HG03280 (cell line): Measurements from ENCODE around the gene RAB7B.

Experiments used
- ATAC-seq: cut with Tn5 transposase; IDR thresholded peaks from one replicate; pipeline ENCODE4 v1.9.1; 2021; ENCODE audit warnings: mild to moderate bottlenecking, moderate library complexity; ENCODE audit not compliant: unreplicated experiment

RAB7B gene

GRCh38 chr1:205930195-205930577 is 73.0 kb downstream of the RAB7B start:
- ATAC-seq: no peak

DNA sequence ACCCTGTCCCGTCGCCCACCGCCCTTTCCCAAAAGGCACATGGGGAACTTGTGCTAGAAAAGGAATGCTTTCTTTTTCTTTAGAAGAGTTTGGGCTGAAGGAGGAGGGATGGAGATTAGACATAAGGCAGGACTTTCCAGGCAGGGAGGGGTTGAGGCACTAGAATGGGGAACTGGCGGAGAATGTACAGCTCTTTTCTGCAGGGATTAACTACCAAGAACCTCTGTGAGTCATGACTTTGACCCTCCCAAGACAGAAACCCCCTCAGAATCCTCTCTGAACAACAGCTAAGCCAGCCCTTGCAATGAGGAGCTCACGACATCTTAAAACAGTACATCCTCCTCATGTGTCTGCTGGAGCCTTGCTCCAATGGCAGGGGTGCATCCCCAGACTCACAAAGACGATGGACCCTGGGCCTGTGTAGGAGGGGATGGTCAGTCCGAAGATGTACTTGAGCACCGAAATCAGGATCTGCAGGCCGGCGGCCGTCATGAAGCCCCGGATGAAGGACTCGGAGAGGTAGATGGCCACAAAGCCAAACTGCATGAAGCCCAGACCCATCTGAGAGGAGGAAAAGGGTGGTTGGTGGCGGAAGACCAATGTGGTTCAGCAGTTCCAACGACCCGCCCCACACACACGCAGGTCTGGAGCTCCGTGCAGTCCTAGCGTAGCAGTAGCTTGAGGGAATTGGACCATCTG is 73.5 kb downstream of the RAB7B start:
- no peak for ATAC-seq

- ATAC-seq: no peak
Measured at GRCh38 chr1:205928317-205928716, 74.9 kb downstream of the RAB7B start.

- ATAC-seq: no peak
Measured at GRCh38 chr1:205927676-205928075, 75.5 kb downstream of the RAB7B start.

DNA sequence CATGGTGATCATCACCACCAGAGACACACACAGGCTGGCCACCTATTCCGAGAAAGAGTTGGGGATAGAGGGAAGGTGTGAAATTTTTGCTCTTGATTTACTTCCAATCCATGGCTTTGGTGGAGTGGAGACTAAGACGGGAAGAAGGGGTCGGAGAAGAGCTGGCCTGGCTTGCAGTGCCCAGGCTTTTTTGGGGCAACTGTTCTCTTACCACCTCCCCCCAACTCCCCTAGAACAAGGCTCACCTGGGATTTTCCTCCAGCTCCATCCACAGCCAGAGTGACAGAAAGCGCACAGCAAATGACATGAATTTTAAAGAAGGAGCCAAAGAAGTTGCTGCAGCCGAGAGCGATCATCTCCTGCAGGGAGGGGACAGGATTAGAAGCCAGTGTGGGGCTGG is 75.9 kb downstream of the RAB7B start:
- no peak for ATAC-seq
